ENCODE measurements around the gene MAP3K4. TPM values are rescaled to one million over a fixed set of nuclear protein-coding genes. Genes with fewer than 3 reads are reported as not detected.

MAP3K4 gene
- total and polyA plus RNA-seq, 2 of the 8 experiments (the other 6 are each of a cell fraction or from before 2014, with no cell fraction given): 16.6 to 51.6 TPM

DNA sequence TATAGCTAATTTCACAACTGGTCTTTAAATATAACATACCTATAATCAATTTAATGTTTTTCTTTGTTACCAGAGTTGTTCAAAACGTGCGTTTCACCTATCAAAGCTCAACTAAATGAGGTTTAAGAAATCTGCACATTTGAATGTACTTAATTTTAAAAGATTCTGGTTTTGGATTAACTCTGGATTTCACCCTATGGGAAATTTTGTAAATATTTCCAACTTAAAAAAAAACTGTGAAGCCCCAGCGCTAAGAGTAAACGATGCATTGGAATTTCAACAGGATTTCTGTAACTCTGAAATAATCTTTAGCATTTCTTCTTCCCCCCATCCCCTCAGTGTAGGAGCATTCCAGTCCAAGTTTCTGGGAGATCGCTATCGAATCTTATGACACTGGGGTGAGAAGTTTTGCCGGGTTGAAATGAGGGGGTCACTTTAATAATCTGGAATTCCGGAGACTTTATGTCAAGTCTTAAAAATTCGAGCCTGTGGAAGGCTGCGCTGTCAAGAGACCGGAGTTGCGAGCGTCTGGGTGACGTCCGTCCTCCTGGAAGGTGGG is 643 bp upstream of the MAP3K4 start:
- H3K9me3 ChIP-seq (ENCODE audit: insufficient read depth in 2 of 2, low read depth in 1 of 2, low read length in 1 of 2): peaks cover 0 to 3% of the 10 kb centered on the region in 2 experiments; a peak in 3 of 4 replicates
- H3K56ac ChIP-seq (replicated peaks; ENCODE audit: insufficient read length, low read depth, low read length): peak overlapping the region; percentile 30
- H3K36me3 ChIP-seq (ENCODE audit: control insufficient read depth in 2 of 4, insufficient read depth in 4 of 4, low read length in 3 of 4): no peaks in the 10 kb centered on the region; a peak in 2 of 8 replicates
- H3K14ac ChIP-seq (ENCODE audit: insufficient read length): no peak overlapping the region
- H2BK20ac ChIP-seq (ENCODE audit: low read length): no peak overlapping the region
- no peak overlapping the region for H2BK120ac ChIP-seq (replicated peaks; ENCODE audit: low read depth, low read length)
- H4K20me1 ChIP-seq (replicated peaks in 1 of 2; ENCODE audit: control insufficient read depth in 1 of 2, insufficient read depth in 2 of 2, low read length in 2 of 2): peaks cover 1 to 4% of the 10 kb centered on the region in 2 experiments
- no peak overlapping the region for H2AK5ac ChIP-seq (ENCODE audit: low read depth, low read length)
- H3K23me2 ChIP-seq (ENCODE audit: low read depth, low read length): peaks cover 3% of the 10 kb centered on the region
- ChIA-PET POLR2A (ENCODE audit: partially characterized antibody) (interaction anchor here (2.5 to 2.6 kb wide), 3 partner anchors 21 to 152 kb away, joined by 7 to 11 read pairs (median 9); no protein-coding TSS in a partner anchor), CTCF (ENCODE audit: partially characterized antibody) (interaction anchor here (1.0 to 2.9 kb wide), 8 partner anchors 21 to 240 kb away, joined by 3 to 10 read pairs (median 4); no protein-coding TSS in a partner anchor)
- no peak overlapping the region for H4K8ac ChIP-seq (ENCODE audit: extremely low read depth, insufficient read depth, low read length)
- H3K18ac ChIP-seq (ENCODE audit: extremely low read depth, low read length): no peak overlapping the region
- whole genome bisulfite sequencing, 2 experiments (ENCODE audit: extremely low coverage in 1 of 2, insufficient coverage in 1 of 2, insufficient read length in 1 of 2, insufficient replicate concordance in 2 of 2, low coverage in 1 of 2, low lambda C conversion rate in 2 of 2, missing lambda C conversion rate in 1 of 2): 5% methylated on average over 15 of the region's 15 CpGs; no CpG with 5 or more reads in 1 of the 2 experiments
- DNase-seq (ENCODE audit: low read depth in 1 of 2, low spot score in 2 of 2) (no peak), FAIRE-seq (no peak)
- H3K4me2 ChIP-seq (ENCODE audit: insufficient read depth in 1 of 2, low read depth in 2 of 2, low read length in 2 of 2): peak overlapping the region; percentile 80 to 99
- no peak overlapping the region for H4K91ac ChIP-seq (replicated peaks; ENCODE audit: insufficient read length, low read length)
- H3K79me2 ChIP-seq (ENCODE audit: control insufficient read depth in 1 of 2, insufficient read depth in 2 of 2, low read length in 2 of 2): peaks cover 6 to 36% of the 10 kb centered on the region in 2 experiments; a peak in 3 of 4 replicates
- H2BK12ac ChIP-seq (ENCODE audit: low read depth, low read length): no peak overlapping the region
- H3K27me3 ChIP-seq (replicated peaks in 1 of 4; ENCODE audit: control insufficient read depth in 3 of 4, extremely low read depth in 1 of 4, insufficient read depth in 3 of 4, low read length in 3 of 4): no peaks in the 10 kb centered on the region; a peak in 1 of 7 replicates
- H3K4me1 ChIP-seq (replicated peaks in 1 of 4; ENCODE audit: control insufficient read depth in 3 of 4, insufficient read depth in 4 of 4, low read length in 3 of 4): peaks cover 0 to 2% (median 0%) of the 10 kb centered on the region in 4 experiments; a peak in 1 of 7 replicates
- peaks cover 1% of the 10 kb centered on the region for H3K79me1 ChIP-seq (ENCODE audit: low read depth, low read length)
- peak overlapping the region; percentile 65 to 98 (median 79) for H3K9ac ChIP-seq (replicated peaks in 1 of 4; ENCODE audit: extremely low read depth in 1 of 4, low read depth in 3 of 4, low read length in 3 of 4)
- H2BK5ac ChIP-seq (ENCODE audit: low read depth, low read length): 0 out of 2 replicates have a peak overlapping the region, but pooled peaks have one; percentile 87
- no peak overlapping the region for H3K4ac ChIP-seq (replicated peaks; ENCODE audit: insufficient read length, low read depth, low read length)
- 0 out of 2 replicates have a peak overlapping the region, but pooled peaks have one; percentile 58 for H2AFZ ChIP-seq (ENCODE audit: low read length)
- TF ChIP-seq EZH2 (IDR thresholded peaks at IDR 0.05; ENCODE audit: low read depth, low read length, severe bottlenecking) (no peak), BCL11A (IDR thresholded peaks at IDR 0.05; ENCODE audit: low read depth in 2 of 2, low read length in 2 of 2) (no peak), KDM5A (IDR thresholded peaks at IDR 0.05; ENCODE audit: low read length) (no peak), SIX5 (IDR thresholded peaks at IDR 0.05; ENCODE audit: low read depth, low read length) (no peak), HDAC2 (IDR thresholded peaks at IDR 0.05; ENCODE audit: borderline replicate concordance in 1 of 2, low read depth in 2 of 2, low read length in 2 of 2) (no peak), PHF8 (conservative IDR thresholded peaks at IDR 0.05; ENCODE audit: low read depth, low read length) (no peak), CBX8 (IDR thresholded peaks at IDR 0.05; ENCODE audit: borderline replicate concordance, low read depth, low read length) (no peak), POLR2A (IDR thresholded peaks at IDR 0.05; ENCODE audit: control extremely low read depth in 1 of 2, low read depth in 2 of 2, low read length in 2 of 2) (no peak), RNF2 (IDR thresholded peaks at IDR 0.05; ENCODE audit: borderline replicate concordance, low read depth, low read length, missing control alignments, poor library complexity, severe bottlenecking) (no peak), SRF (IDR thresholded peaks at IDR 0.05; ENCODE audit: low read depth, low read length) (no peak)
- H4K5ac ChIP-seq (ENCODE audit: insufficient read length, low read depth, low read length): no peak overlapping the region
- H3K27ac ChIP-seq (ENCODE audit: low read depth, low read length): no peak overlapping the region
- no peak overlapping the region for H2BK15ac ChIP-seq (ENCODE audit: low read length)
- no peak overlapping the region for H3K23ac ChIP-seq (ENCODE audit: insufficient read length)
- peak overlapping the region; percentile 80 to 91 (median 86) for H3K4me3 ChIP-seq (ENCODE audit: extremely low read depth in 1 of 4, insufficient read depth in 2 of 4, low read depth in 3 of 4, low read length in 4 of 4)
